ENCODE results near the gene PLCXD1. TPM values are rescaled to one million over a fixed set of nuclear protein-coding genes. Genes with fewer than 3 reads are reported as not detected.

The PLCXD1 gene
- total and polyA plus RNA-seq, 9 of the 15 experiments (the other 6 are each of a cell fraction or from before 2014, with no cell fraction given) = 6.0 to 60.2 (median 39.5) TPM

DNA sequence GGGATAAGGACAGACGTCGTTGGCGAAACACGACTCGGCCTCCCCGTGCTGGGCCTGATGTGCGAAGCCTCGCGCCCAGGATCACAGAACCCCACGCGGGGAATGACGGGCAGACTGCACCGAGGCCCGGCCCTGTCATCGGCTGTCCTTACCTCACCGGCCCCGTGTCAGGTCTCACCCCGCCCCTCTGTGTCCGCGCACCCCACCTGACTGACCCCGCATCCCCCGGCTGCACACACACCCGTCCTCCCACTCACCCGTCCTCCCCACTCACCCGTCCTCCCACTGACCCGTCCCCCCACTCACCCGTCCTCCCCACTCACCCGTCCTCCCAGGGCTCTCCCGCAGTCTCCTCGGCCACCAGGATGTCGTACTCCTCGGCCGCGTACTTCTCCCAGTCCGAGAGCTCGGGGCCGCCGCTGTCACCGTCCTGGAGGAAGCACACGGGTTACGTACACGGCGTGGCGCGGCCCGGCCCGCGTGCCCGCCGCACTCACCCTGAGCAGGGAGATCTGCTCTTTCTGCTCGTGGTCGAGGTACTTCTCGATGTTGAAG, 57.2 kb downstream of the PLCXD1 start:
- no peak overlapping the region for H3K4me2 ChIP-seq (ENCODE audit: insufficient read depth, low read length)
- H3K4me1 ChIP-seq (replicated peaks in 1 of 2; ENCODE audit: control insufficient read depth in 2 of 2, insufficient read depth in 2 of 2, low read length in 2 of 2) = peaks cover 0 to 3% of the 10 kb centered on the region in 2 experiments; a peak in 2 of 5 replicates
- H3K36me3 ChIP-seq (ENCODE audit: control insufficient read depth, insufficient read depth, low read length) = no peaks in the 10 kb centered on the region
- intact Hi-C loops (cut with micrococcal nuclease) = no loop called here
- BruUV-seq (replicated peaks) = no TSS peak
- no peak for ATAC-seq
- H4K20me1 ChIP-seq (replicated peaks; ENCODE audit: control insufficient read depth, insufficient read depth, low read length) = no peaks in the 10 kb centered on the region
- in situ Hi-C loops (cut with MboI) = no loop called here
- H3K9ac ChIP-seq (ENCODE audit: insufficient read depth in 1 of 2, low read depth in 2 of 2, low read length in 2 of 2) = no peak overlapping the region
- POLR2A ChIA-PET = no interaction called here
- H3K9me1 ChIP-seq (ENCODE audit: control insufficient read depth, insufficient read depth, low read length) = no peaks in the 10 kb centered on the region
- H3K9me3 ChIP-seq (replicated peaks; ENCODE audit: control insufficient read depth, insufficient read depth, low read depth, low read length) = no peaks in the 10 kb centered on the region
- no peak overlapping the region for H3K27ac ChIP-seq (ENCODE audit: extremely low read depth, low read depth, low read length)
- H2AFZ ChIP-seq (ENCODE audit: low read depth, low read length) = no peak overlapping the region
- no peaks in the 10 kb centered on the region for H3K79me2 ChIP-seq (ENCODE audit: control insufficient read depth, insufficient read depth, low read length)
- FAIRE-seq = no peak
- CTCF ChIA-PET (ENCODE audit: low intra/inter-chr PET ratio) = no interaction called here
- H3K4me3 ChIP-seq = no peak overlapping the region
- no peaks in the 10 kb centered on the region for H3K27me3 ChIP-seq (ENCODE audit: control insufficient read depth in 2 of 2, insufficient read depth in 2 of 2, low read length in 2 of 2)
- WGBS (ENCODE audit: insufficient coverage, low coverage, missing lambda C conversion rate) = 92% methylated on average over 5 of the region's 53 CpGs
- DNase-seq (ENCODE audit: extremely low read depth in 1 of 4, low spot score in 3 of 4) = no peak
- TF ChIP-seq CREM (IDR thresholded peaks at IDR 0.05; ENCODE audit: low read depth) (no peak), HNRNPLL (IDR thresholded peaks at IDR 0.05; ENCODE audit: low read depth, low read length, poor library complexity, severe bottlenecking) (no peak), MITF (IDR thresholded peaks at IDR 0.05) (no peak), ZFX (CRISPR knock-in tag; IDR thresholded peaks at IDR 0.05) (no peak), TBL1XR1 (IDR thresholded peaks at IDR 0.05; ENCODE audit: low read length in 2 of 2) (no peak), ZBTB33 (CRISPR knock-in tag; IDR thresholded peaks at IDR 0.05) (no peak), KAT2B (IDR thresholded peaks at IDR 0.05; ENCODE audit: low read depth, low read length) (no peak), ZZZ3 (IDR thresholded peaks at IDR 0.05) (no peak), NR2C1 (IDR thresholded peaks at IDR 0.05) (no peak), NR2C1 (tag; IDR thresholded peaks at IDR 0.05) (no peak), TAF15 (IDR thresholded peaks at IDR 0.05; ENCODE audit: low read depth, low read length) (no peak)
- TF ChIP-seq, protein P1, sequence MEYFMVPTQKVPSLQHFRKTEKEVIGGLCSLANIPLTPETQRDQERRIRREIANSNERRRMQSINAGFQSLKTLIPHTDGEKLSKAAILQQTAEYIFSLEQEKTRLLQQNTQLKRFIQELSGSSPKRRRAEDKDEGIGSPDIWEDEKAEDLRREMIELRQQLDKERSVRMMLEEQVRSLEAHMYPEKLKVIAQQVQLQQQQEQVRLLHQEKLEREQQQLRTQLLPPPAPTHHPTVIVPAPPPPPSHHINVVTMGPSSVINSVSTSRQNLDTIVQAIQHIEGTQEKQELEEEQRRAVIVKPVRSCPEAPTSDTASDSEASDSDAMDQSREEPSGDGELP (CRISPR knock-in tag; IDR thresholded peaks at IDR 0.05; ENCODE audit: borderline replicate concordance) = no peak
- TF ChIP-seq, protein P2, sequence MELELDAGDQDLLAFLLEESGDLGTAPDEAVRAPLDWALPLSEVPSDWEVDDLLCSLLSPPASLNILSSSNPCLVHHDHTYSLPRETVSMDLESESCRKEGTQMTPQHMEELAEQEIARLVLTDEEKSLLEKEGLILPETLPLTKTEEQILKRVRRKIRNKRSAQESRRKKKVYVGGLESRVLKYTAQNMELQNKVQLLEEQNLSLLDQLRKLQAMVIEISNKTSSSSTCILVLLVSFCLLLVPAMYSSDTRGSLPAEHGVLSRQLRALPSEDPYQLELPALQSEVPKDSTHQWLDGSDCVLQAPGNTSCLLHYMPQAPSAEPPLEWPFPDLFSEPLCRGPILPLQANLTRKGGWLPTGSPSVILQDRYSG (tag; conservative IDR thresholded peaks at IDR 0.05; ENCODE audit: low read depth) = no peak
- TF ChIP-seq, protein P3, sequence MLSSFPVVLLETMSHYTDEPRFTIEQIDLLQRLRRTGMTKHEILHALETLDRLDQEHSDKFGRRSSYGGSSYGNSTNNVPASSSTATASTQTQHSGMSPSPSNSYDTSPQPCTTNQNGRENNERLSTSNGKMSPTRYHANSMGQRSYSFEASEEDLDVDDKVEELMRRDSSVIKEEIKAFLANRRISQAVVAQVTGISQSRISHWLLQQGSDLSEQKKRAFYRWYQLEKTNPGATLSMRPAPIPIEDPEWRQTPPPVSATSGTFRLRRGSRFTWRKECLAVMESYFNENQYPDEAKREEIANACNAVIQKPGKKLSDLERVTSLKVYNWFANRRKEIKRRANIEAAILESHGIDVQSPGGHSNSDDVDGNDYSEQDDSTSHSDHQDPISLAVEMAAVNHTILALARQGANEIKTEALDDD (IDR thresholded peaks at IDR 0.05) = no peak
